Hepatic stellate cell (primary cell): ENCODE data around the gene KCTD8.

ENCODE experiments used
- DNase-seq: peaks from one replicate; pipeline ENCODE4 v3.0.0; 2011; ENCODE audit warnings: low spot score

KCTD8 gene

GRCh38 chr4:44162538-44163270, 285.9 kb downstream of the KCTD8 start:
- DNase-seq, result no peak

GRCh38 chr4:44161756-44162155, 286.9 kb downstream of the KCTD8 start:
- DNase-seq, result no peak

GRCh38 chr4:44160776-44161367, 287.7 kb downstream of the KCTD8 start:
- DNase-seq, result no peak

GRCh38 chr4:44159991-44160390, 288.6 kb downstream of the KCTD8 start:
- DNase-seq, result no peak

GRCh38 chr4:44157611-44158277, 290.9 kb downstream of the KCTD8 start:
- no peak for DNase-seq

- DNase-seq, result no peak
Observed at GRCh38 chr4:44150091-44150576, 298.5 kb downstream of the KCTD8 start.

- no peak for DNase-seq
Observed at GRCh38 chr4:44149282-44149681, 299.3 kb downstream of the KCTD8 start.

GRCh38 chr4:44147571-44148075, 301.0 kb downstream of the KCTD8 start:
- DNase-seq, result no peak

- DNase-seq, result no peak
Observed at GRCh38 chr4:44146516-44146915, 302.1 kb downstream of the KCTD8 start.

- DNase-seq, result no peak
Observed at GRCh38 chr4:44145868-44146267, 302.7 kb downstream of the KCTD8 start.

- no peak for DNase-seq
Observed at GRCh38 chr4:44132526-44132925, 316.1 kb downstream of the KCTD8 start.
